Activated CD8-positive, alpha-beta memory T cell treated with anti-CD3 and anti-CD28 coated beads for 48 hours (primary cell): ENCODE data around the gene CEP112.

Experiments used
- DNase-seq, 3 experiments: peaks; one replicate each; pipeline ENCODE4 v3.0.0-alpha.2; 2020; ENCODE audit warnings: low read depth in 2 of 3, low spot score in 2 of 3

CEP112 gene

DNA sequence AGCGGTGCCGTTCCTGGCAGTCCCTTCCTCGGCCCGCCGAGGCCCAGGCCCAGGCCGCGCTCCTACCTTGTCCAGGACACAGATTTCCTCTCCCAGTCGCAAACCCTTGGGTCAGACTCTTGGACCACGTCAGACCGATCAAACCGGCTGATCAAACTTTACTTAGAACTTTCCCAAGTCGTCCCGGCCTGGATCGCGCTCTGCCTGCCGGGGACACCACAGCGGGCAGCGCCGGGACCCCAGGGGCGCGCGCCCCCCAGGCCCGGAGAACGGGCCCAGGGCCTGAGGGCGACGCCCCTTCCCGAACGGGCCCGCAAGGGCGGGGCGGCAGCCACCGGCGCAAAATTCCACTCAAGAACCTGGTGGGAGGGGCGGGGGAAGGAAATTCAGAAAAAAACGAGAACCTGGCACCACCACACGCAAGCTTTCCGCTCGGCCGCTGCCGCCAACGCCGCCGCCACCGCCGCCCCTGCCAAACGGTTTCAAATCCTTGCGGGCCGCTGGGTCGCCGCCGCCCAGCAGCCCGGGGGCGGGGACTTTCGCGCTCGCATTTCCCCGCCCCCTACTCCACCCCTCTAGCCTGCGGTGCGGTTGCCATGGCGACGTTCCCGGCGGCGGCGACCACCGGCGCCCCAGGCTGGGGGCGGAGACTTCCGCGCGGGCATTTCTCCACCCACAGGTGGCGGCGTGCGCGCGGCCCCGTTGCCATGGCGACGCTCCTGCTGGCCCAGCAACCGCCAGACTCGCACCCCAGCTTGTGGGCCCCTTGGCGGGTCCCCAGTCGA is at the start of gene CEP112:
Gene CEP112 (minus strand): TSS at position 541 of the 785 bp plus-strand sequence.
- DNase-seq, result peak; percentile 75 to 86 (median 80)

DNA sequence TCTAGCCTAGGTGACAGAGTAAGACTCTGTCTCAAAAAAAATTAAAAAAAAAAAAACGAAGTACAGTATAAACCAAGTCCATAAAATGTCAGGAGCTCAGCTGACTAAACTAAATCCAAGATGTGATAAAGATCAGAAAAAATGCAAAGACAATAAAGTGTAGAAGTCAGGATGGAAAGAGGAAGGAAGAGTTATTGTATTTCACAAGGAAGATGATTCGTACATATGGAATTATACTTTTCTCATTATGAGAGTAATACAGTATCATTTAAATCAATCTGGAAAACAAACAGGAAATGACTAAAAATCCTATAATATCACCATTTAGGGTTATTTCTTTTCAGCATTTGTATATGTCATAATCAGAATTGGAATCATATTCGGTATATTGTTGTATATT is 48.7 kb upstream of the CEP112 start:
- DNase-seq, result no peak

DNA sequence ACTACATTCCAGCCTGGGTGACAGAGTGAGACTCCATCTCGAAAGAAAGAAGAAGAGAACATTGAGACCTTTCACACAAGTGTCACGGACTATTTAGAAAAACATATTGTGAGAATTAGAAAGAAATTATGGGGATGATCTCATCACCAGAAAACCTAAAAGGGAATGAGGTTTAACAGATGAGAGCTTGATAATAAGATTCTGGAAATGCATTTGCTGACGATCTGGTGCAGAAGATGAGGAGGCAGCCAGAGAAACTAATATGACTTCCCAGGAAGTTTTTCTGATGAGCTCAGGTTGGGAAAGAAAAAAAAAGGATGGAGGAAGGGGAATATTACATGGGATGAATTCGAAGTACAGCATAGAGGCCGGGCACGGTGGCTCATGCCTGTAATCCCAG is 48.1 kb upstream of the CEP112 start:
- no peak for DNase-seq

DNA sequence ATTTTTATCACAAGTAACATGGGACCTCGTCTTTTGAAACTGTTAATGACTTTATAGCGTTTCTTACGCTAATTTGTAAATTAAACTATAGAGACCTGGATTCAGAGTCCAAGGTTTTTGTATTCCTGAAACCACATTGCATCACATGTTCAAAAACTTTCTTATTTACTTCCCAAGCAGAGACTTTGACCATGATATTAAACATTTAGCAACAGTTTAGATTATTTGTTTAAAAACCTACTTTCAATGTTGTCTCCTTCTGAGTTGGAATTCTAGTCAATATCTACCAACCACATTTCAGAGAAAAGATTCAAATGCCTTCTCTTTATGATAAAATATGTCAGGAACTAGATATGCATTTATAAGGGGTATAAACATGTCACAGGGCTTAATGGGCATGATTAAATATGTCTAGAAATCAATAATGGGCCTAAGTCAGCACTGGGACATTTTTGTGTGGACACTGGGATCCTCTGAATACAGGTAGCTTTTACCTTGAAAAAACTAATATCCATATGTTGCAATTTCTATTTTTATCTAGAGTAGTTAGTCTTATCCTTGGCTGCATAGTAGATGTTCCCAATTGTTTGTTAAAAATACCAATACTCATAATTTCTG is 43.6 kb upstream of the CEP112 start:
- no peak for DNase-seq

DNA sequence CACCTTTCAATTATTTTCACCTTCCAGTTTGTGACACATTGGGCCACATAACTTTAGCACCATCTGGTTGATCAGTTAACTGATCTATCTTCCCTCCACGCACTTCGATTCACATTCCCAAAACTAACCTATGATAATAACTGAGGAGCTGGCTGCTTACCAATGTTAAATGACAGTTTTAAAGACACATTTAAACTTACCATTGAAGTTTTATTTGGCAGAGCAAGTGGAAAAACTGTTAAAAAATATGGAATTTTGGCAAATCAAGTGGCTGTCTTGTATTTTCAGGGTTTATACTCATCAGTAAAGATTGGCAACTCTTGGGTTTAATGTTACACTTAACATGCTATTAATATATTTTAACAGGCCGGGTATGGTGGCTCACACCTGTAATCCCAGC is 42.7 kb upstream of the CEP112 start:
- DNase-seq, result no peak

DNA sequence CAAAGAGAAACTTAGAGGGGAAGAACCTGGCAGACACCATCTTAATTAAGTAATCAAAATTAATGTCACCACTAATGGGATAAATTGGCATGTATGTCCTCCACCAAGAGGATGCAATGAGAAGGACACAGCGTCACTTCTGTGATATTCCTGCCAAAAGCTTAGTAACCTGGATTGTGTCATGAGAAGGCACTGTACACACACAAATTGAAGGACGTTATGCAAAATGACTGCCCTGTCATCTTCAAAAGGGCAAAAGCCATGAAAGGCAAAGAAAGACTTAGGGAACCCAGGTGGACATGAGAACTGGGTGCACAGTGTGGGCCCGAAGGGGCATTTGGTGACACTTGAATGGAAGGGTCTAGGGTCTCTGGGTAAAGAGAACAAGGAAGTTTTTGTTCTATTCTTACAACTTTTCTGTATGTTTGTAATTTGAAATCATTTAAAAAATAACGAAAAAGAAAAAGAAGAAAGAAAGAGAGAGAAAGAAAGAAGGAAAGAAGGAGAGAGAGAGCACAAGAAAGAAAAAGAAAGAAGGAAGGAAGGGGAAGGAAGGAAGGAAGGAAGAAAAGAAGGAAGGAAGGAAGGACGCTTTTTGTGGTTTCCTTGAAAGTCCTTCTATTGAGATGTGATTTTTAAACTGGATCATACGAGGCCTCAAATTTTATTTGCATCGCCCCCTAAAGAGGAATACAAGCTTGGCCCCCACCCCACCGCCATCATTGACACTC is 41.3 kb upstream of the CEP112 start:
- DNase-seq, result no peak

DNA sequence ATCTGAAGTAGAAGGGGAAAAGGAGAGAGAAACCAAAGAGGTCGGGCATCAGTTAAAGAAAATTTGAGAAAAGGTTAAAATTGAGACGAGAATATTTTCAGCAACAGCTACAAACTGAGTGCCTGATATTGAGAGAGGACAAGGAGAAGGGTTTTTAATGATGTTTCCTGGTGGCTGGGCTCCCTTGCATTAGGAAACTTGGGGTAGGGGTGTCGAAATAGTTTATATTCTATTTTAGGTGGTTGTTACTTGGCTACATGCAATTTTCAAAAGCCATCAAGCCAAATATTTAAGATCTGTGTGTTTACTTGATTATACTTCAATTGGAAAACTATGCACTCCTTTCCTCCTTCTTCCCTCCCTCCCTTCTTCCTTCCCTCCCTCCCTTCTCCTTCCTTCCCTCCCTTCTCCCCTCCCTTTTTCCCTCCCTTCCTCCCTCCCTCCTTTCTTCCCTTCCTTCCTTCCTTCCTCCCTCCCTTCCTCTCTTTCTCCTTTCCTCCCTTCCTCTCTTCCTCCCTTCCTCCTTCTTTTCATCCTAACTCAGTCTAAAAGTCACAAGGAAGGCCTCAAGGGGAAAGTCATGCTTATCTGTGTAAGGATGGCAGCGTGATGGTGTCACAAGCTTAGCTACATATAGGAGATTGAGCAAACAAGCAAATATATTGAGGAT is 39.1 kb upstream of the CEP112 start:
- DNase-seq, result no peak

DNA sequence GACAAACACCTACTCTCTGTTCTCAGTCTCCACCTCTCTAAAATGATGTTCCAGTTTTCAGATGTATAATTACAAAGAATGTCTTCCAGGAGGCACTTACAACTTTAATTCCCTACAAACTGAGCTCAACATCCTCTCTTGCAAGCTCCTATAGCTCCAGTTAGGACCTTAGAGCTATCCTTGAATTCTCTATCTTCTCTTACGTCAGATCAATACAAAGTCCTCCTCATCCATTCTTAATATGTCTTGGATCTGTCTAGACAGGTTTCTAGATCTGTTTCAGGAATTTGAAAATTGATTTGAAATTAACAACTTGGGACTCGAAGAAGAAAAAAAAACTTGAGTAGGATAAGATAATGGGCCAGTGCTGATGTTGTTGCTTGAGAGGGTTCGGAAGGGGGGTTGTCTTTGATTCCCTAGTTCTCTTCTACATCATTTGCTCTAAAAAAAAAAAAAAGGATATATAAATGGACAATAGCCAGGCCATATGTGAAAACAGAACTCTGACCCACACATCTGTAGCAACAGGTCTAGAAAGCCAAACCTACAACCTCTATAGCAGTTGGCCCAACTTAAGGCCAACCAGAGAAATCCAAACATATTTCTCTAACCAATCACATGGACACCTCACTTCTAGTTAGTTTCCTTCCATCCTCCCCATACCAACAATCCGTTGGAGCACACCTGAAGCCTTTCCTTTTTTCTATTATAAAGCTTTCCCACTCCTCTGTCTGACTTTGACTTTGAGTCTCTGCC is 38.0 kb upstream of the CEP112 start:
- no peak for DNase-seq

DNA sequence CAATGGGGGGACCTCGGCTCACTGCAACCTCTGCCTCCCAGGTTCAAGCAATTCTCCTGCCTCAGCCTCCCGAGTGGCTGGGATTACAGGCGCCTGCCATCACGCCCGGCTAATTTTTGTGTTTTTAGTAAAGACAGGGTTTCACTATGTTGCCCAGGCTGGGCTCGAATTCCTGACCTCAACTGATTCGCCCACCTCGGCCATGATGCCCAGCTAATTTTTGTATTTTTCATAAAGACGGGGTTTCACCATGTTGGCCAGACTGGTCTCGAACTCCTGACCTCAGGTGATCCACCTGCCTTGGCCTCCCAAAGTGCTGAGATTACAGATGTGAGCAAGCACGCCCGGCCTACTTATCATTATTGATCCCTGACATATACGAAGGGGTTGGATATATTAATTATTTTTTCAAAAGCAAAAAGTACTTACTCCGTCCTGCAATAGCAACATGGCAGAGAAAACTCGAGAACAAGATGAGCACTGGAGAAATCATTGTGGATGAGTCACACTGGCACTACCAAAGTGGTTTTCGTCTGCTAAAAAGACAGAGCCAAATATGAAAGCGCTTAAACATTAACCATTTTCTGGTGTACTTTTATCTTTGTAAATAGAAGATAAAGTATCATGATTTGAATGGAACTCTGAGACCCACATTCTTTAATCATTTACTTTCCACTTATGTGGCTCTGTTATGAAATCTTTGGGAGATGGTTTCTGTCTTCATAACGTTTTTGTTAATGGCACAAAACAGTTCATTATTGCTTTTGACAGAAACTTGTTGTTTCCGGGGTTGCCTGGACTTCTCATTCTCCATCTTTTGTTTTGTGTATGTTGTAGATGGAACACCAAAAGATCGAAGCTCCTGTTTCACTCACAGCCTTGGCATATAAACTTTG is 37.2 kb upstream of the CEP112 start, which contains the start of gene APOH:
Gene APOH (minus strand): TSS at position 529 of the 896 bp plus-strand sequence. CDS start 36 bp downstream, at position 493.
- DNase-seq, result no peak

DNA sequence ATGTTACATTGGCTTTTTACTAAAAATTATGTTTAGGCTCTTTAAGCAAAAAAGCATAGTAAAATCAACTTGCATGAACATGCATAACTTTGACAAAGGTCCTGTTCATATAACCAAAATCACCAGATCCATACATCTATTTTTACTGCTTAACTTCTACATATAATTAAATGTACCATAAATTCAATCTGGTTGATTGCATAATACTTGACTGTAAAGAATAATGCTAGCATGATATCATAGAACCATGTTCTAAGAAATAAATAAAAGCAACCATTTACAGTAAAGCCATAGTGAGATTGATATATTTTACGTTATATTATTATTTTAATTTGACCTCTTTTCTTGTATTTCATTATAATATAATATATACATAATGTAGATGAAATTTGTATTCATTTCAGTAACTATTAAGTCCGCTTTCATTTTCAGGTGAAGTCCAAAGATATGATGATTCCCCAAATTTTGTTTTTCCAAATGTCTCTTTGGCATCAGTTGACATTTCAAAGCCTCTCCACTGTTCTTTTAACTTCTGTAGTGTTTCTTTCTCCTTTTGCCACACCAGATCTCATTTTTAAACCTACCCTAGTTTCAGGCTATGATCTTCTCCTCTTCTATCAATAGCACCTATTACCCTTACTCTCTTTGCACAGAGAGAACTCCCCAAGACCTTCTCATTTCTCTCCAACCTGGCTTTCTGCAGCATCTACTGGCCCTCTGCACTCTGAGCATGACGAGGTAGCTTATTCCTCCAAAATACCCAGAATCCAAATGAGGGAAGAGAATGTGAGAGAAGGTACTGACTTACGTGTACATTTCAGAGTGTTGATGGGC is 35.5 kb upstream of the CEP112 start:
- DNase-seq, result no peak

DNA sequence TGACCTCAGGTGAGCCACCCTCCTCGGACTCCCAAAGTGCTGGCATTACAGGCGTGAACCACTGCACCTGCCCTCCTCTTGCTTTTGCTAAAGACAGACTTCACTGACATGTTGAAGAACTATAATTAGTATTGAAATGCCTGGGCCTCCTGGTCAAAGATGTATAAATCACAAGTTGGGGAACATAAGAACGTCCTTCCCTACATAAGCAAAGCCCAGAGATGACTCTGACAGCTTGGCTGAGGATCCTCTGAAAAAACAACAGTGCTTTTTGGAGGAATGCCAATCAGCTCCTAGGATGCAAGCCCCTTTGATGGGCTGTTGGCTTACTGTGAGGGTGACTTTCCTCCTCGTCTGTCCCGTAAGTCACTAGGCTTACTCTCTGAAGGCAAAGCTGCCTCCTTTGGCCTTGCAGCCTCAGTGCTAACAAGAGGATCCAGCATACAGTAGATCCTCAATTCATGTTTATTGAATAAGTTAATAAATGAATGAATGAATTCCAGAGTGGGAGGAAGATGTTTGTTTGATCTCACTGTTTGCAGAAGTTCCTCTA is 30.9 kb upstream of the CEP112 start:
- no peak for DNase-seq

DNA sequence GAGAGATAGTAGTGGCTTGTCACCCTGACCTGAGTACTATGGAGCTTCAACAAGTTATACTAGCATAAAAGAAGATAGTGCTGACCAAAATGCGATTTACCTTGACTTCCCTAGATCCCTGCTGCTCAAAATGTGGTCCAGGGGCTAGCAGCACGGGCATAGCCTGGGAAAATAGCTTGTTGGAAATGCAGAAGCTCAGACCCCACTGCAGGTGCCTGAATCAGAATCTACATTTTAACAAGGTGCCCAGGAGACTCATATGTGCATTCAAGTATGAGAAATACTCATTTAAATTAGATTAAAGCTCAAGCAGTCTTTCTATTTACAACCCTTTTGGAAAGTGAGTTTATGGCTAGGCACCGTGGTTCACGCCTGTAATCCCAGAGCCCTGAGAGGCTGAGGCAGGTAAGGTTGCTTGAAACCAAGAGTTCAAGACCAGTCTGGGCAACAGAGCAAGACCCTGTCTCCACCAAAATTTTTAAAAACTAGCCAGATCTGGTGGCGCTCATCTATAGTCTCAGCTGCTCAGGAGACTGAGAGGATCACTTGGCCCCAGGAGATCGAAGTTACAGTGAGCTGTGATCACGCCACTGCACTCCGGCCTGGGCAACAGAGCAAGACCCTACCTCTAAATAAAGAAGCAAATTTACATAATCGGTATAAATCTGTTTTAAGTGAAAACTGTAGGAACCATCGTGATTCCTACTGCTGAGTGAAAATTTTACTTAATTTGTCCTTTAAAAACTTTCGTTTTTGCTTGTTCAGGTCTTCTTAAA is 30.0 kb upstream of the CEP112 start:
- DNase-seq, result no peak

DNA sequence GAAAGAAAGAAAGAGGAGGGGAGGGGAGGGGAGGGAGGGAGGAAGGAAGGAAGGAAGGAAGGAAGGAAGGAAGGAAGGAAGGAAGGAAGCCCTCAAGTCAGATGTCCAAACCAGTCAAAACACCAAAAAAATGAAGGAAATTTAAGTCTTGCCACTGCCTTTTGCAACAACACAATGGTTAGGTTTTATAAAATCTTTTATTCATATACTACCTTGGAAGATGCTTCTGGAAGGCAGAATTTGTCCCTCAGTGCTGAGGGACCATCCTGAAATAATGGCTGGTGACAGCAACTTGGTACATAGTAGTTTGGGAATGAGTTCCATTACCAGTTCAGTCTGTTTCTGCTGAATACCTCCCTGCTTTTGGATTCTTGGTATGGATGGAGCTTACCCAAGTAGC is 29.4 kb upstream of the CEP112 start:
- DNase-seq, result no peak

DNA sequence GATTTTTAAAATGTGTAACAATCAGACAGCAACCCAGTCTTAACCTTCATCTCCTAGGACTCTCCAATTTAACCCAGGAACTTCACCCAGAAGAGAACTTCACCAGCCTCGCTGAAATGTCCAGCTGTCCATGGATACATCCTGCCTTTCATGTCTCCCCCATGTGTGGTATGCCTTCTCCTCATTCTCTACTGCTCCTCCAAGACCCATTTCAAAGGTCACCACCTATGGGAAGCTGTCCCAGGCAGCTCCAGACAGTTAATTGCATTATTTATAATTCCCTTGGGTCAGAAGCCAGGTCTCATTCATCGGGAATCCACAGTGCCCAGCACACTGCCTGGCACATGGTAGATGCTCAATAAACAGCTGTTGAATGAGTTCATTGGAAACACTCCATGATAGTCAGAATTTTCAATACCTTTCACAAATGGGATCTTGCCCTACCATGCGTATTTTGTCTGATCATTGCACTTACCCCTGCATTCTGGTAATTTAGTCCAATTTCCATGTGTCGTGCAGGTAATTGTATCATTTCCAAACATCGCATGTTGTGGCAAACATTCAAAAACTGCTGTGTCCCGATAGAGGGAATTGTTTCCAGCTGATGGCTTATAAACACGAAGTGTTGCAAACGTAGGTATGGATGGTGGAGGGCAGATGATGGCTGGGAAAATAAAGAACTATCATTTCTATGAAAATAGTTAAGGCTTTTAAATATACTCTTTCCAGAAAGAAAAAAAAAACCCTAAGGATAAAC is 28.3 kb upstream of the CEP112 start:
- no peak for DNase-seq

DNA sequence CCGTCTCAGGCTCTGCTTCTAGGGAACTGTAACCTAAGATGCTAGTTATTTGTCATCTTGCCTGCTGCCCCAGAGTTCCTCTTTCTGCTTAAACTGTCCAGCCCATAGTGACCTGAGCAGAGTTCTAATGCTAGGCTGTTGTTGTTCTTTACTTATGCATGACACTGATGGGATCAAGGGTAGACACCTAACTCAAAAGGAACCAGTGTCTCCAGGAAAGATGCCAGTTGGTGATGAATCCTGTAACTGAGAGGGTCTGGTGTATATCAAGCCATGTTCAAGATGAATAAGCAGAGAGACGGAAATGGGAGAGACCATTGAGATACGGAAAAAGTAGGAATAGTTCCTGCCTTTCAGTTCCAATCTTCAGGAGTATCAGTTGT is 23.6 kb upstream of the CEP112 start:
- no peak for DNase-seq

DNA sequence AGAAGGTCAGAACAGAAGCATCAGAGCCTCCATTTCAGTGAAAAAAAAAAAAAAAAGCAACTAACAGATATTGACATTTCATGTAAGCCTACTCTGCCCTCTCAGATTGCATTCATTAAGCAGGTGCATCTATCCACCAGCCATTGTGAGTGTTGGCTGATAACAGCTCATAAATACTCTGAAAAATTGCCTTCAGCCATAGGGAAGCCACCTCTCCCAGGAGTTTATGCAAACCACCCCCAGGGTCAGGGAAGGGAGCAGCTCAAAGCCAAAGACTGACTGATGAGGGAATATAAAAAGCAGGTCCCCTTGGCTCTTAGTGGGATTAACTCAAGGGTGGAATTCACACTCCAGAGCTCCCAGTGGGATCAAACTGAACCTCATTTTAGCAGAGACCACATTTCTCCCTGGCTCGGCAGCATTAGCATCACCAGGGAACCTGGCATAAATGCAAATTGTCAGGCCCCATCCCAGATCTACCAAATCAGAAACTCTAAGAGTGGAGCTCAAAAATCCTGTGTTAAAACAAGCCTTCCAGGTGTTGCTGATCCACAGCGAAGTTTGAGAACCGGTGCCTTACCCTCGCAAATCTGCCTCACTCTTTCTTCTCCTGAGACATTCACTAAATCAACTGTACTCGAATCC is 23.1 kb upstream of the CEP112 start:
- no peak for DNase-seq
